GM18511 (cell line): ENCODE results near the gene MUC21.
"Not testable (repeated sequence)": the region's sequence is repeated elsewhere in the genome, so short reads cannot be mapped to it uniquely, and the experiment has no call there.

Experiments used
- ATAC-seq: cut with Tn5 transposase; IDR thresholded peaks from one replicate; pipeline ENCODE4 v1.9.1; 2021; ENCODE audit warnings: mild to moderate bottlenecking, moderate library complexity; ENCODE audit not compliant: unreplicated experiment

The MUC21 gene

GRCh38 chr6:30966154-30966553 is 17.4 kb upstream of the MUC21 start:
- no peak for ATAC-seq

- not testable (repeated sequence) for ATAC-seq
Measured at GRCh38 chr6:30969171-30969570, 14.3 kb upstream of the MUC21 start.

GRCh38 chr6:30970946-30971345 is 12.6 kb upstream of the MUC21 start:
- ATAC-seq, result no peak

GRCh38 chr6:30972816-30973215 is 10.7 kb upstream of the MUC21 start:
- ATAC-seq, result no peak

GRCh38 chr6:30974490-30975252 is 8.8 kb upstream of the MUC21 start:
- no peak for ATAC-seq

GRCh38 chr6:30979141-30979540 is 4.4 kb upstream of the MUC21 start:
- ATAC-seq, result no peak

- no peak for ATAC-seq
Measured at GRCh38 chr6:30979690-30980089, 3.8 kb upstream of the MUC21 start.

- ATAC-seq, result no peak
Measured at GRCh38 chr6:30981942-30982772, 1.4 kb upstream of the MUC21 start.

- ATAC-seq, result no peak
Measured at GRCh38 chr6:30985490-30985889, 2.0 kb downstream of the MUC21 start.

- ATAC-seq, result no peak
Measured at GRCh38 chr6:30987304-30987703, 3.8 kb downstream of the MUC21 start.

- no peak for ATAC-seq
Measured at GRCh38 chr6:30988209-30988825, 4.8 kb downstream of the MUC21 start.

- no peak for ATAC-seq
Measured at GRCh38 chr6:30990422-30991086, 7.0 kb downstream of the MUC21 start.

- ATAC-seq, result no peak
Measured at GRCh38 chr6:30991891-30992290, 8.4 kb downstream of the MUC21 start.

GRCh38 chr6:30997301-30997700 is 13.8 kb downstream of the MUC21 start:
- ATAC-seq, result no peak

- ATAC-seq, result no peak
Measured at GRCh38 chr6:30998785-30999184, 15.3 kb downstream of the MUC21 start.

GRCh38 chr6:31000067-31000860 is 16.7 kb downstream of the MUC21 start:
- not testable (repeated sequence) for ATAC-seq

GRCh38 chr6:31001281-31001888 is 17.9 kb downstream of the MUC21 start:
- no peak for ATAC-seq

- no peak for ATAC-seq
Measured at GRCh38 chr6:31002471-31002870, 19.0 kb downstream of the MUC21 start.

GRCh38 chr6:31004794-31005193 is 21.3 kb downstream of the MUC21 start:
- no peak for ATAC-seq
